GM21447 (cell line): ENCODE data around the gene PTGER4.
A peak's percentile ranks its signal among the peaks of the same experiment; 100 is the strongest.

Experiments used
- ATAC-seq: cut with Tn5 transposase; IDR thresholded peaks from one replicate; pipeline ENCODE4 v1.9.1; 2021; ENCODE audit not compliant: unreplicated experiment

PTGER4 gene

GRCh38 chr5:40669606-40670390, 9.9 kb upstream of the PTGER4 start:
- ATAC-seq, result no peak

- ATAC-seq, result no peak
These were observed 7.3 kb upstream of the PTGER4 start for GRCh38 chr5:40672425-40672824.

GRCh38 chr5:40674661-40675235, 5.0 kb upstream of the PTGER4 start:
- no peak for ATAC-seq

GRCh38 chr5:40675396-40676133, 4.2 kb upstream of the PTGER4 start:
- no peak for ATAC-seq

- ATAC-seq, result no peak
These were observed 2.9 kb upstream of the PTGER4 start for GRCh38 chr5:40676613-40677343.

- no peak for ATAC-seq
These were observed 2.3 kb upstream of the PTGER4 start for GRCh38 chr5:40677456-40677855.

- no peak for ATAC-seq
These were observed 1.7 kb upstream of the PTGER4 start for GRCh38 chr5:40678026-40678425.

- no peak for ATAC-seq
These were observed 1.1 kb upstream of the PTGER4 start for GRCh38 chr5:40678460-40679147.

- peak; percentile 63 for ATAC-seq
These were observed 385 bp upstream of the PTGER4 start for GRCh38 chr5:40679148-40679912.

- no peak for ATAC-seq
These were observed 1.1 kb downstream of the PTGER4 start for GRCh38 chr5:40680741-40681362.

- peak; percentile 27 for ATAC-seq
These were observed 1.8 kb downstream of the PTGER4 start for GRCh38 chr5:40681363-40682153.

GRCh38 chr5:40682154-40683017, 2.7 kb downstream of the PTGER4 start:
- ATAC-seq, result no peak

GRCh38 chr5:40683305-40683704, 3.6 kb downstream of the PTGER4 start:
- no peak for ATAC-seq

- no peak for ATAC-seq
These were observed 5.5 kb downstream of the PTGER4 start for GRCh38 chr5:40685193-40685592.

- ATAC-seq, result no peak
These were observed 6.3 kb downstream of the PTGER4 start for GRCh38 chr5:40685976-40686486.

- ATAC-seq, result no peak
These were observed 7.6 kb downstream of the PTGER4 start for GRCh38 chr5:40687321-40687720.

GRCh38 chr5:40688127-40688761, 8.5 kb downstream of the PTGER4 start:
- ATAC-seq, result peak; percentile 86
